ENCODE data around the gene ATP4A.

The ATP4A gene

GRCh38 chr19:35529241-35530218 is 33.9 kb downstream of the ATP4A start:
- H3K4me1 ChIP-seq (ENCODE audit: control insufficient read depth in 1 of 2, insufficient read depth in 1 of 2, low read depth in 1 of 2, low read length in 1 of 2) = no peaks in the 10 kb centered on the region
- peaks cover 54% of the 10 kb centered on the region for H3K27me3 ChIP-seq
- no peak for TF ChIP-seq CTCF (IDR thresholded peaks at IDR 0.05)
- H3K36me3 ChIP-seq = no peaks in the 10 kb centered on the region
- no peak overlapping the region for H3K27ac ChIP-seq
- no peak overlapping the region for H3K4me3 ChIP-seq (ENCODE audit: low read depth in 1 of 2, low read length in 1 of 2)
- no peaks in the 10 kb centered on the region for H3K9me3 ChIP-seq

DNA sequence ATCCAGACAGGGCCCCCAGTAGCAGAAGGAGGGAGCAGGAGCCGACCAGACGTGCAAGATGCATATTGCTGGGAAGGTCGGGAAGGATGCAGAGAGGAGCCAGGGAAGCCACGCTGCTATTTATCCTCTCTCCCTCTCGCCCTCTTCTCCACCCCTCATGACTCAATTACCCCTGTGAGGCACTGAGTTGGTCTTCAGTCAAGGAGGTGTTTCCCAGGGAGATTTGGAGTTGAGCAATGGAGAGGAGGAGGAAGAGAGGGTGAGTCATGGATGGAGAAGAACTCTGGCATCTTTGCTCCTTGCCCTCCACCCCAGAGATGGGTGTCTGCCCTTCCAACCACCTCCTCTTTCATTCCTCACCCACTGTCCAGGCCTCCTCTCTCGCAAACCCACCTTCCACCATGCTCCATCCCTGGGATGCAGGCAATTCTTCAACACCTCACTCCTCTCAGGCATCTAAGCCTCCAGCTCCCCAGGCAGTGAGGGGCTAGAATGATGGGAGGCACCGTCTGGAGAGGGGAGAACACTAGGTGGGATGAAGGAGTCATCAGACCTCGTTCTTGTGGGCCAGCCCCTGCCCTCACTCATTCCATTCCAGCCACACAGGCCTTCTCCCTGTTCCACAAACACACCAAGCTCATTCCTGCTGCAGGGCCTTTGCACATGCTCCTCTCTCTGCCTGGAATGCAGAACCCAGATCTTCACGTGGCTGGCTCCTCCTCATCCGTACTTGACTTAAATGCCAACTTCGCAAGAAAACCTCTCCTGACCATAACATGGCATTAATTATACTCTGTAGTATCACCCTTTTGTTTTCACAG is 35.0 kb downstream of the ATP4A start, which contains the start of gene SBSN:
Gene SBSN, minus strand, starts transcription at position 94 of the 821 bp plus-strand sequence. Its CDS starts 30 bp downstream, at position 64.
- H3K4me3 ChIP-seq (ENCODE audit: low read depth in 1 of 2, low read length in 1 of 2) = no peak within 1 kb of the TSS
- no peak for TF ChIP-seq CTCF (IDR thresholded peaks at IDR 0.05)
- no peaks in the 10 kb centered on the region for H3K36me3 ChIP-seq
- H3K4me1 ChIP-seq (ENCODE audit: control insufficient read depth in 1 of 2, insufficient read depth in 1 of 2, low read depth in 1 of 2, low read length in 1 of 2) = no peaks in the 10 kb centered on the region
- H3K27ac ChIP-seq = no peak within 1 kb of the TSS
- H3K9me3 ChIP-seq = no peaks in the 10 kb centered on the region
- H3K27me3 ChIP-seq = peaks cover 43% of the 10 kb centered on the region

- Histone ChIP-seq H3K36me3 (no peaks in the 10 kb centered on the region), H3K27me3 (peaks cover 21% of the 10 kb centered on the region), H3K4me3 (ENCODE audit: low read depth in 1 of 2, low read length in 1 of 2) (no peak overlapping the region), H3K4me1 (ENCODE audit: control insufficient read depth in 1 of 2, insufficient read depth in 1 of 2, low read depth in 1 of 2, low read length in 1 of 2) (no peaks in the 10 kb centered on the region), H3K27ac (no peak overlapping the region), H3K9me3 (no peaks in the 10 kb centered on the region)
- no peak for TF ChIP-seq CTCF (IDR thresholded peaks at IDR 0.05)
These were observed 37.6 kb downstream of the ATP4A start for GRCh38 chr19:35525873-35526272.

DNA sequence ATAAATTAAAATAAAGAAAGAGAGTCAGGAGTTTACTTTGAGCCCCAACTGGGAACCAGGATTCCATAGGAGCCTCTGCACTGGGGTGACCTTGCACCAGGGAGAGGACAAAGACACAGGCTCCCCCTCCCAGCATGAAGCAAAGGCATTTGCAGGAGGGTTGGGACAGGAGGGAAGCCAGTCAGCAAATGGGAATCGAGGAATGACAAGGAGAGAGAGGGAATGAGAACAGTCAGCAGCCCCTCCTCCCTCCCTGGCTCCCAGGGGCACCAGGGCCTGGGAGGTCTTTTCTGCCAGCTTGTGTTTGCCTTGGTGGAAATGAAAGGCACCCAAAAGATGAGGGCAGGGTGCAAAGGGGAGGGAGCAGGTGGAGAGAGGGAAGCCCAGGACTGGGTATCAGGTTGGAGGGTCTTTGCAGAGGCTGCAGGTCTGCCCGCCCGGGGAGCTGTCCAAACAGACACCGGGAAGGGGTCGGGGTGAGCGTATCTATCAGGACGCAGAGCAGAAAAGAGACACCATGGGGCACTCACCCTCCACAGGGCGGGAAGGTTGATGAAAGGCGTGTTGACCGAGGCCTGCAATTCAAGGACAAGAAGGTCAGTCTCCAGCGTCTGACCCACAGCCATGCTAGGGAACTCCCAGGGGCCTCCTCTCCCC is 39.1 kb downstream of the ATP4A start:
- TF ChIP-seq CTCF (IDR thresholded peaks at IDR 0.05) = no peak
- Histone ChIP-seq H3K27me3 (peaks cover 9% of the 10 kb centered on the region), H3K9me3 (no peaks in the 10 kb centered on the region), H3K36me3 (no peaks in the 10 kb centered on the region), H3K4me3 (ENCODE audit: low read depth in 1 of 2, low read length in 1 of 2) (no peak overlapping the region), H3K4me1 (ENCODE audit: control insufficient read depth in 1 of 2, insufficient read depth in 1 of 2, low read depth in 1 of 2, low read length in 1 of 2) (no peaks in the 10 kb centered on the region), H3K27ac (no peak overlapping the region)

DNA sequence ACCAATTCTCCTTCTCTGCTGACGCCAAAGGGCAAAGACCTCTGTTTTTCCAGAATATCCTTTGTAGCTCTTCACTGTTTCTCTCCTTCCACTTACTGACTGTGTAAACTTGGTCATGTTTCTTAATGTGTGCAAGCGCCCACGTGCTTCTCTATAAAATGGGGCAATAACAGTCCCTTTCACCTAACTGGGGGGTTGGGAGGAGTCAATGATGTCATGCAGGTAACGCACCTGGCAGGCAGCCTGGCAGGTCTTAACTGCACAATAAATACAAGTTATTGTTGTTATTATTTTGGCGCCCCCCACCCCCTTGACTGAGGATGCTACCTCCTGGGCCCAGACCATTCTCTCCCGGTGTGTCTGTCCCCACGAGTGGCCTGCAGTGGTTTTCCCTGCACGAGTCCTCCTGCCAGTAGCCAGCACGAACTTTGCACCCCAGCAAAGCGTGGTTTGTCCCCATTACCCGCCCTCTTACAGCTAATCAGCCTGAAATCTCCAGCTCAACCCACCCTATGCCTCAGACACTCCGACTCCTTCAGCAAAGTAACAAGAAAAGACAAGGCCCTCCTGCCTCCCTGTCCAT is 40.6 kb downstream of the ATP4A start:
- Histone ChIP-seq H3K9me3 (no peaks in the 10 kb centered on the region), H3K27me3 (no peaks in the 10 kb centered on the region), H3K36me3 (no peaks in the 10 kb centered on the region), H3K4me1 (ENCODE audit: control insufficient read depth in 1 of 2, insufficient read depth in 1 of 2, low read depth in 1 of 2, low read length in 1 of 2) (no peaks in the 10 kb centered on the region), H3K27ac (no peak overlapping the region), H3K4me3 (ENCODE audit: low read depth in 1 of 2, low read length in 1 of 2) (no peak overlapping the region)
- TF ChIP-seq CTCF (IDR thresholded peaks at IDR 0.05) = no peak

Measured in neutrophil (primary cell).